ENCODE results near the gene SLC10A7. TPM values are rescaled to one million over a fixed set of nuclear protein-coding genes. Genes with fewer than 3 reads are reported as not detected.

The SLC10A7 gene
- total and polyA plus RNA-seq, 9 donors = 4.0 to 12.4 (median 9.7) TPM

DNA sequence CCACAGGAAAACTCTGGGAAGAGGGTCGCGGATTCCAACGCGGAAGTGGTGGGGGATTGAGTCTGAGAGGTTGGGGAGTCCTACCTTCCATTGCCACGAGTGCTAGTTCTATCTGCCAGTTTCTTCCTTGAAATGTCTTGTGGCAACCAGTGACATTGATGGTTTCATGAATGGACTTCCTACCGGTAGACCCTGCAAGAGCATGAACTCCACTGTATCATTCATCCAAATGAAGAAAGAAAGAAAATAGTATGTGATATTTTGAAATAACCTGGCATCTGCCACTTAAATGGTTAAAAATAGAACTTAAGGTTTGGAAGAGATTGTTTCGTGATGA is 1.1 kb upstream of the SLC10A7 start:
- DNase-seq = no peak
- no peaks in the 10 kb centered on the region for H3K36me3 ChIP-seq
- no peaks in the 10 kb centered on the region for H3K27me3 ChIP-seq
- 2 to 3% (median 2%) methylated on average over 7 of the region's 7 CpGs for WGBS, 3 donors
- H3K4me3 ChIP-seq = peak overlapping the region; percentile 64
- peak overlapping the region in 1 of 2 donors; percentile 57 for H3K27ac ChIP-seq
- H3K4me1 ChIP-seq (ENCODE audit: insufficient read depth) = no peaks in the 10 kb centered on the region
- no peaks in the 10 kb centered on the region for H3K9me3 ChIP-seq
- no peak for TF ChIP-seq EP300 (IDR thresholded peaks at IDR 0.05)
- TF ChIP-seq, protein P1, sequence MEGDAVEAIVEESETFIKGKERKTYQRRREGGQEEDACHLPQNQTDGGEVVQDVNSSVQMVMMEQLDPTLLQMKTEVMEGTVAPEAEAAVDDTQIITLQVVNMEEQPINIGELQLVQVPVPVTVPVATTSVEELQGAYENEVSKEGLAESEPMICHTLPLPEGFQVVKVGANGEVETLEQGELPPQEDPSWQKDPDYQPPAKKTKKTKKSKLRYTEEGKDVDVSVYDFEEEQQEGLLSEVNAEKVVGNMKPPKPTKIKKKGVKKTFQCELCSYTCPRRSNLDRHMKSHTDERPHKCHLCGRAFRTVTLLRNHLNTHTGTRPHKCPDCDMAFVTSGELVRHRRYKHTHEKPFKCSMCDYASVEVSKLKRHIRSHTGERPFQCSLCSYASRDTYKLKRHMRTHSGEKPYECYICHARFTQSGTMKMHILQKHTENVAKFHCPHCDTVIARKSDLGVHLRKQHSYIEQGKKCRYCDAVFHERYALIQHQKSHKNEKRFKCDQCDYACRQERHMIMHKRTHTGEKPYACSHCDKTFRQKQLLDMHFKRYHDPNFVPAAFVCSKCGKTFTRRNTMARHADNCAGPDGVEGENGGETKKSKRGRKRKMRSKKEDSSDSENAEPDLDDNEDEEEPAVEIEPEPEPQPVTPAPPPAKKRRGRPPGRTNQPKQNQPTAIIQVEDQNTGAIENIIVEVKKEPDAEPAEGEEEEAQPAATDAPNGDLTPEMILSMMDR (IDR thresholded peaks at IDR 0.05) = no peak
- no peak for TF ChIP-seq POLR2A (IDR thresholded peaks at IDR 0.05)
- intact Hi-C loops (cut with DNase I) = no loop called here

DNA sequence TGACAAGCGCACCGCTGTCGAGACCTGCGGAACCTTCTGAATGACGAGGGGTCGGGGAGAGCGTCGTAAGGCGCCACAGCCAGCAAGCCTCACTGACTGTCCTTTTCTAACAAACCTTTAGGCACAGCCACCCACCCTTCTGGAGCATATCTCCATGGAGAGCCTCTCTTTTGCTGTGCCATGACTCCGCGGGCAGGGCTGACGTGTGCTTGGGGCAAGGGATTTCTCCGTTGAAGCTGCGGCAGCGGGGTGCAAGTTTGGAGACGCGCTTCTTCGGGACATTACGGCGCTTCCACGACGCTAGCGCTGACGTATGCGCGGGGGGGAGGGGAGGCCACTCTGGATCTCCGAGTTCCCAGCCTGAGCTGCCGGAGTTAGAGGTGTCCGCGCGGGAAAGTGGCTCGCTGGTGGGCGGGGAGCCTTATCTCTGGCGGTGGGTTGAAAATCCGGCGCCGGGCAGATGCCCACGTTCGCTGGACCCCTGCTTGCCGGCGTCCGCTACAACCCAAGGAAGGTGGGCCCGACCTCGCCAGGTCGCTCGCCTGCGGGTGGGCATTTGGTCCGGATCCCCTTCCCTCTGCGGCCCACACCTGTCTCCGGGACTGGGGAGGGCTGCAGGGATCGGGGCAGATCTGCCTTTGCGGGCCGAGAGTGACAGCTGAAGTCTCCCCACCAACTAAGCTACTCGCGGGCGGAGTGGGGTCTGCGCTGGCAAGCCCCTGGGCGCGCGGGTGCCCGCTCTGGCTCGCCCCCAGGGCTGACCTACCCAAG is 543 bp upstream of the SLC10A7 start:
- Histone ChIP-seq H3K4me3 (peak overlapping the region; percentile 64), H3K36me3 (no peaks in the 10 kb centered on the region), H3K9me3 (no peaks in the 10 kb centered on the region), H3K27ac (peak overlapping the region; percentile 29 to 57), H3K4me1 (ENCODE audit: insufficient read depth) (no peaks in the 10 kb centered on the region), H3K27me3 (no peaks in the 10 kb centered on the region)
- WGBS, 3 donors = 0 to 1% (median 1%) methylated on average over 52 to 62 of the region's 62 CpGs
- peak; percentile 86 to 95 (median 93) for DNase-seq
- intact Hi-C loops (cut with DNase I) = no loop called here
- TF ChIP-seq, protein P1 (IDR thresholded peaks at IDR 0.05) = no peak
- TF ChIP-seq EP300 (IDR thresholded peaks at IDR 0.05) = no peak
- peak; percentile 68 for TF ChIP-seq POLR2A (IDR thresholded peaks at IDR 0.05)

DNA sequence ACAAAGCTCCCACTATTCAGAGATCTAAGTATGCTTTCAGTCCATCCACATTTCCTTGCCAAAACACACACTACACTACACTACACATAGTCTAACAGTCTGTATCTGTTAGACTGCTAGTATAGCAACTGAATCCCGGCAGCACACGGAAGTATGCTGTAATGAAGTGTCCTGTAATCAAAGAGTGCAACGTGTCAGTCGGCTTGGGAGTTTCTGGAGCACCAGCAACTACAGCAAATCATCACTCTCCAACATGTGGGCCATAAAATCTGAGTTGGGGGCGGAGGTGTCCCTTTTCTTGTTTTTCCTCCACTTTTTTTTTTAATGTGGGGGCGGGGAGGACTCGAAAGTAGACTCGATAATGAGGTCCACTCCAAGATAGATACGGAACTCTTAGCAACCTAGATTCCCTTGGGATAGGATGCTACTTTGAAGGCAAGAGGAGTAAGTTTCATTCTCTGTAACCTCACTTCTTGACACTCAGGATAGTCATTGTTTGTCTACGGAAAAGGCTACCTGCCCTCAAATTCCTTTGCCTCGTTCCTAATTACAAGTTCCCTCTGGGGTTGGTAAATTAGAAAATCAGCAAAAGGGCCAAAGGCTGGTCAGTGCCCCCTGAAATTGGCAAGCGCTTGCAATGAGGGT is 722 bp downstream of the SLC10A7 start:
- Histone ChIP-seq H3K4me3 (peak overlapping the region; percentile 64), H3K27ac (peak overlapping the region in 1 of 2 donors; percentile 57), H3K27me3 (no peaks in the 10 kb centered on the region), H3K4me1 (ENCODE audit: insufficient read depth) (no peaks in the 10 kb centered on the region), H3K9me3 (no peaks in the 10 kb centered on the region), H3K36me3 (no peaks in the 10 kb centered on the region)
- intact Hi-C loops (cut with DNase I) = no loop called here
- WGBS, 3 donors = 0 to 1% (median 0%) methylated on average over 12 of the region's 12 CpGs
- TF ChIP-seq, protein P1 (IDR thresholded peaks at IDR 0.05) = no peak
- no peak for TF ChIP-seq EP300 (IDR thresholded peaks at IDR 0.05)
- TF ChIP-seq POLR2A (IDR thresholded peaks at IDR 0.05) = no peak
- no peak for DNase-seq

DNA sequence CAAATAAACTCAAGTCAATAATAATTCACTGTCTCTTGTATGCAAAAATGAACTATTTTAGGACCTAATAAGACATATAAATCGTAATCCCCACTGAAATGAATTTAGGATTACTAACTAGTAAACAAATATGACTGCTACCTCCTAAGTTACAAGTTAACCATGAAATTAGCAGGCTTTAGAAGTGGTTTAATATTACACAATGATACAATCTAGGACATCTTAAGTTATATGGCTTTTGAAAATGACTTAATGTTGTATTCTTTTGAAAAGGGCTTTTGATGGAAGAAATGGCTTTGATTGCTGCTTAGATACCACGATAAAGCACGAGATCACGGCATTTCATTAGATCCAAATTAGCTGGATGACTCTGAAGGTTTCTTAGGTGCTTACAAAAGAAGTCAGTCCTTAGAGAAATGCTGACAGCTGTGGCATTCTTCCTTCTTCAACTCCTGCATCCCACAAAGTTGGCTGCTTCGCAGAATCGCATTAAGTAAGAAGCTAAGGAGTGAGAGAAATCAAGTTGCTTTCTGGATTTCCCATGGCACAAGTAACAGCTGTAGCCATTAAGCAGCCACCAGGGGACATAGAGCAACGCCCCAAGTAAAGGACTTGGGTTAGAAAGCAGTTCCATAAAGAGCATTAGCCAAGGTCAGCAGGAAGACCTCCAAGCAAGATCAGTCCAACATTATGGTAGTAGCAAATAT is 6.9 kb downstream of the SLC10A7 start:
- intact Hi-C loops (cut with DNase I) = no loop called here
- no peak overlapping the region for H3K27ac ChIP-seq
- H3K4me1 ChIP-seq (ENCODE audit: insufficient read depth) = no peaks in the 10 kb centered on the region
- no peak for DNase-seq
- TF ChIP-seq, protein P1 (IDR thresholded peaks at IDR 0.05) = no peak
- TF ChIP-seq POLR2A (IDR thresholded peaks at IDR 0.05) (no peak), EP300 (IDR thresholded peaks at IDR 0.05) (no peak)
- no peak overlapping the region for H3K4me3 ChIP-seq
- no peaks in the 10 kb centered on the region for H3K9me3 ChIP-seq
- H3K36me3 ChIP-seq = no peaks in the 10 kb centered on the region
- no peaks in the 10 kb centered on the region for H3K27me3 ChIP-seq
- 87 to 91% (median 88%) methylated on average over 7 of the region's 7 CpGs for WGBS, 3 donors

All from ovary (tissue), 9 donors.